HG02678 (cell line): ENCODE data around the gene TMCC2.

Experiments used
- ATAC-seq: cut with Tn5 transposase; IDR thresholded peaks from one replicate; pipeline ENCODE4 v1.9.1; 2021; ENCODE audit warnings: mild to moderate bottlenecking, moderate library complexity; ENCODE audit not compliant: unreplicated experiment

Gene TMCC2

GRCh38 chr1:205298191-205298994 is 70.6 kb downstream of the TMCC2 start:
- ATAC-seq = no peak

DNA sequence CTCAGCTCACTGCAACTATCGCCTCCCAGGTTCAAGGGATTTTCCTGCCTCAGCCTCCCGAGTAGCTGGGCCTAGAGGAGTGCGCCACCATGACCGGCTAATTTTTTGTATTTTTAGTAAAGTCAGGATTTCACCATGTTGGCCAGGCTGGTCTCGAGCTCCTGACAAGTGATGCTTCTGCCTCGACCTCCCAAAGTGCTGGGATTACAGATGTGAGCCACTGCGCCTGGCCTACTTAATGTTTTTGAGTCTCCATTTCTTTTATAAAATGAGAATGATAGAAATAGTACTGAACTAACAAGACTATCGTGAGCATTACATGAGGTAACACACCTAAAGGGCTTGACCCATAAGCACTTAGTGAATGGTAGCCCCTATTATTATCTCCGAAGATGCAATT is 72.4 kb downstream of the TMCC2 start:
- ATAC-seq = no peak

DNA sequence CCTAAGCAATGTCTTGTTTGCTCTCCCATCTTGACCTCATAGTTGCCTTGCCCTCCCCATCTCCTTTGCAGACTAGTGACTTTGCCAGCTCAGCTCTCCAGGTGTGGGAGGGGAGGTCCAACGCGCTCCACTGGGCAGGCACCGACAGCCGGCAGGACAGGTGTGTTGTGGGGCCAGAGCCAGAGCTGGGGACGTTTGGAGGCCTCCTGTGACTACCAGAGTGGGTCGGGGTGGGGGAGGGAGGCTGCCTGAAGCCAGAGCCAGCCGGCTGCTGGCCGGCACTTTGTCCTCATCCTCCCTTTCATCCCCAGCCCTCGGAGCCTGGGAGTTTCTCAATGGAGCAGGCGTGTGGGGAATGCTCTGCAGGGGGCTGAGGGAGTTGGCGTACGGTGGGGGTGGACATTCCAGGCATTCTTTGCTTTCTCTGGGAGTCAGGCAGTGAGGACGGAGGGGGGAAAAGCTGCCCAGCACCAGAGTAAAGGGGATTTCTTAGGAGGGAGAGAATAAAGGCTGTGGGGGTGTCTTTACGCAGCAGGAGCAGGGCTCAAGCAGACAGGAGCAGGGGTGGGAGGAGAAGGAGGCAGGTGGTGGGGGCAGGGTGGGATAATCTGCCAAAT is 73.6 kb downstream of the TMCC2 start:
- no peak for ATAC-seq

- ATAC-seq = no peak
Observed at GRCh38 chr1:205301842-205302588, 74.3 kb downstream of the TMCC2 start.

DNA sequence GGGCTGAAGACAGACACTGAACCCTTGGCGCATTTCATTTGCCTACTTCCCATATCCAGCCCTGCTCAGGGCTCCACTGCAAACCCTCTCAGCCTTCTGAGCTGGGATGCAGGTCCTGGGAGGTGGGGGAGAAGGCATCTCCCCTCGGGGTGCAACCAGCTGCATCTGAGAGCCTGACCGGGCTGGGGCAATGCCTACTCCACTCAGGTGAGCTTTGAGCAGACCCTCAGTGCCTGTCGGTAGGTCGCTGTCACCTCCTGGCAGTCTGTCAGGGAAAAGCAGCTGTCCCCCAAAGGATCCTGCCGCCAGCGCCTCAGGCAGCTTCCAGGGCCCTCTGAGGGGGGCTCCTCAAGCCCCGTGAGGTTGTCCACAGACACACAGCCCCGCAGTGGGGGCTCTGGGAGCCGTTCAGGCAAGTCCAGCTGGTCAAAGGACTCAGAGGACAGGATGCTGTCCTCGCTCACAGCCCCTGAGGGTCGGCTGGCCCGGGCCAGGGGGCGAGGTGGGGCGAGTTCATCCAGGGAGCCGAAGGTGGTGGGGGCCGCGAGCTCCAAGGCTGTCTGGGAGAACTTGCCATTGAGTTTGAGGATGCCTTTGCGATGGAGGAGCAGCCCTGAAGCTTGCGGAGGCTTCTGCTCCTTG is 75.6 kb downstream of the TMCC2 start:
- ATAC-seq = no peak

- ATAC-seq = no peak
Observed at GRCh38 chr1:205304046-205304694, 76.4 kb downstream of the TMCC2 start.

DNA sequence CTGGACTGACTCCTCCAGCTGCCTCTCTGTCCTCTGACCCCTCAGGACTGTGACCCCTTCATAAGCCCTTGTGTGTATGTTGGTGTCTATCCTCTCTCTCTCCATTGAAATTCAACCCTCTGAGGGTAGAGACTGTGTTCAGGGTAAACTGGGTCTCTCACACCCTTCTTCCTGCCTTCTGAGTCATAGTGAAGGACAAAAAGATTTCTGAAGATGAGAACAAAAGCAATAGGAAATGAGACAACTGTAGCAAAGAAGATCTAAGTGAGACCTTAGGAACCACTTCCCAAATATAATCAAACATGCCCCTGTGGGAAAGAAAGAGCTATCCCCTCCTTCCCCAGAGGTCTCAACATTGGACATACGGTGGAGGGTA is 76.9 kb downstream of the TMCC2 start:
- ATAC-seq = no peak

GRCh38 chr1:205306929-205307566 is 79.3 kb downstream of the TMCC2 start:
- ATAC-seq = no peak

DNA sequence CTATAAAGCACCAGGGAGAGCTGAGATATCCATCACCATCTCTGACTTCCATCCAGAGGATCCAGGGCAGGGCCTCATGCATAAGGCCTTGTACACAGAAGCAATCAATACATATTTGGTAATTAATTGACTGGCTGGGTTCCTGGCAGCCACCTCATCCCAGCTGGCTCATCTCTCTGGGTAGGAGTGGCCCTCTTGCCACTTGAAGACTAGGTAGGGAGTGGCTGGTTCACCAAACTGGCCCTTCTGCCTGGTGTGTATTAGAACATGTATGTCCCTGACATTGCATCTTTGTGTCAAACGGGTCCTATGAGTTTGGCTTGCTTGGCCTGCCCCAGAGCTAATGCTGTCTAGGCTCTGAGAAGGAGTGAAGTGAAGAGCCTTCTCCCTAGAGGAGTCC is 82.0 kb downstream of the TMCC2 start:
- no peak for ATAC-seq

DNA sequence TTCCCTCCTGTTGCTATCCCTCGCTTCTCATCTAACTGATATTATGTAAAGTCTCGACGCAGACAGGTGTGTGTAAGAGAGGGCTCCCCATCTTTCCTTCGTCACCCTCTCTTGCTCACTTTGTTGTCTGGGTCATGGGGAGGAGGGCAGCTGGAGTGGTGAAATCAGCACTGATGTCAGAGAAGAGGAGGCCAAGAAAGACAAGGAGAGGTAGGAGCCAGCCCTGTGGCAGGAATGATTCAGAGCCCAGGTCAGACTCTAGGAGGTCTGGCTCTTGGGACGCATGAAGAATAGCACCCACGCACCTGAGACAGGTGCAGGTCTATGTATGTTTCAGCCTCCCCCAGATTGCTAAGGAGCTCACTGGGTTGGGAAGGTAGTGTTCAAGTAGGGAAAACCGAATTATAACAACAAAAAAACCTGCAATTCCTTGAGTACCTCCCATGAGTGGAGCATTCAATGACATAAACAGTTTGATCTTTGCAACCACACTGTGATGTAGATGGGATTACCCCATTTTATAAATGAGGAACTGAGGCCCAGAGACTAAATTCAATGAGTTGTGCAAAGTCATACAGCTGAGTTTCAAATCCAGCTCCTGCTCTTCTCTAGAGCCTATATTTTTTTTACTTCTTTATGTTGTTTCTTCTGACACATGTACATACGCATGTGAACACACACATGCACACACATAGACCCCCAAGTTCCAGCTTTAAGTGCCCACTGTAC is 83.4 kb downstream of the TMCC2 start:
- ATAC-seq = no peak

GRCh38 chr1:205312866-205313562 is 85.3 kb downstream of the TMCC2 start:
- no peak for ATAC-seq

- ATAC-seq = peak; percentile 54
Observed at GRCh38 chr1:205313563-205314308, 86.0 kb downstream of the TMCC2 start.

DNA sequence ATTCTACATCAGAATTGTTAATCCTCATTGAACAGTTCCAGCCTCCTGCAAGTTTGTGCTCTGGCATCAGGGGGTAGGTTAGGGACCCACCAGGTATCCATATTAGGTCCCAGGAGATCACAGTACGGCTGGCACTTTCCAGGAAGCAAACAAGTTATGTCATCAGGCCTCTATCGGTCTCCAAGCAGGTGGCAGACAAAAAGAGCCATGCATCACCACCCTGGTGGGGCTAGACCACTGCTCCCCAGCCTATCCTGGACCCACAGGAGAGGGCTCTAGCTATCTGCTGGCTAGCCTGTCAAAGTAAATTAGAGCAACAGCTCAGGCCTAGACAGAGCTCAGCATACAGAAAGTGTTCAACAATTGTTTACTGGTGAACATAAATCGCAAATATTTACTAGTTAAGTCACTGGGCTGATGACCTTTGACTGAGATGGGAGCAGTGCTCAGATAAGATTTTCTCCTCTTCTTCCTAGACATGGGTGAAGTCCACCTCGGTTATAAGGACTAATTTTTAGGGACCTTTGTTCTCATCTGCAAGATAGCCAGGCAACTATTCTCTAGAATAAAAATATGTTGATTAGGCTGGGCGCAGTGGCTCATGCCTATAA is 87.4 kb downstream of the TMCC2 start:
- ATAC-seq = no peak

DNA sequence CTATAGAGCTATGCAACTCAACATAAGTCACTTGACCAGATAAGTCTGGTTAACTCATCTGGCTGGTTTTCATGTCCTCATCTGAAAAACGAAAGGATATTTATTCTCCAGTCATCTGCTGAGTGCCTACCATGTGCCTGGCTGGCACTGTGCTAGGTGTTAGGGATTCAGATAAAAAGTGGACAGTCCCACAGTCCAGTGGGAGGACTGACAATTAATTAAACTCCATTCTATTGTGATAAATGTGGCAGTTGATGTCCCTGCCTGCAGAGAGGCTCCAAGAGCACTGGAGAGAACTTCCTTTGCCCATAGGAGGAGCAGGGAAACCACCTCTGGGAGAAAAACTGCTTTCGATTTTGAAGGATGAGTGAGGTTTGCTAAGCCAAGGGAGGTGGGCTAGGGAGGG is 88.4 kb downstream of the TMCC2 start:
- no peak for ATAC-seq

- ATAC-seq = no peak
Observed at GRCh38 chr1:205317311-205317917, 89.7 kb downstream of the TMCC2 start.

DNA sequence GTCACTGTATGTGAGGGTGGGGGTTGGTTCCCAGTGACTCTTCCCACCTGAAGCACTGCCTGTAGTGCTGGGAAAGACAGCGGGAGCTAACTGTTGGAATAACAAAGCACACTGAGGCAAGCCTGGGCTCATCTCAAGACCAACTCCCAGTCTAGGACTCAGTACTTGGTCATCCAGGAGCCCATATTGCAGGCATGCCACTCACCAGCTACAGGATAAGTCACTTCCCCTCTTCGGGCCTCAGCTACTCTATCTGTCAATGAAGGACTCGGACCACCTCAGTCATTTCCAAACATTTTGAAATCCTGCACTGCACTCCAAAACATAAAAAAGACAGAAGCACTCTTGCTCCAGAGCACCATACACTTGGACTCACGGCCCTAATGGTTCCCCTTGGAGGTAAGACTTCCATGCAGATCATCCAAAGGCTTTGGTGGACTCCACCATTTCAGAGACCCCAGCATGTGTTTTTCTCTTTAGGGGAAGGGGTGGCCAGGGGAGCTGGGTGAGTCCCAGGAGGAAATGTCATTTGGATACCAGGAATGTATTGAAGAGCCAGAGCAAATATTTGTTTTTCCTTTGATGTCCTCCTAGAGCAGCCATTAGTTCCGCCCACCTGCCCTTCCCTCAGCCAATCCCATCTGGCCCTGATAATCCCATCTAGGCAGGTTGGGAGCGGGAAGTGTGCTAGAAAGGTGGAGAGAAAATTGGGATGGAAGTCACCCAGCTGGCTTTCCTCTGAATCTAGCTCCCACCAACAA is 90.7 kb downstream of the TMCC2 start:
- no peak for ATAC-seq
